ENCODE results near the gene FHAD1.

Gene FHAD1

DNA sequence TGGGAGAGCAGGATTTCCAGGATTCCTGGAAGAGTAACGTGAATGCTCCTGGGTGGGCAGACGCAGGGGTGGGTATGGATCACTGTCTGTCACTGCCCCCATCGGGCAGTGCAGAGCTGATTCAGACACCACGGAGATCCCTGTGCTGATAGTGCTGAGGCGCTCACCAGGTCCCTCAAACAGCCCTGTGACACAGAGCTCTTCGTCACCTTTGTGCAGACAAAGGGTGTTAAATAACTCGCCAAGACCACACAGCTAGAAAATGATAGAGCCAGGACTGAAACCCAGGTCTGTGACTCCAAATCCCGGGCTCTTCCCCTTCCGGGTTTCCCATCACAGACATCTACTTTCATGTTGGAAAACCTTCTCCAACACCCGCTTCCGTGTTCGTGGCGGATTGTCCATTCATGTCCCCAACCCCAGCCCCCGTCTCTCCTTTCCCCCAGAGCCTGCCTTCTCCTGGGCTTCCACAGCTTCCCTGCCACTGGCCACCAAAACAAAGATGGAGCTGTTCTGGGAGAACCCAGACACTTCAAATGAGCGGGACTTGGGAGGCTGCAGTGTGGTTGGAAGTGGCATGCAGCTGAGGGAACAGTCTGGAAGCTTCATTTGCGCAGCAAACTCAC lies 165.3 kb downstream of the FHAD1 start:
- peak overlapping the region; percentile 73 to 99 (median 94) for H3K4me3 ChIP-seq
- peak overlapping the region; percentile 94 to 99 (median 99) for H3K4me2 ChIP-seq
- H3K27ac ChIP-seq: peak overlapping the region; percentile 49 to 99 (median 93); a peak in 21 of 22 replicates
- H3K9me3 ChIP-seq (replicated peaks in 1 of 11): no peaks in the 10 kb centered on the region
- TF ChIP-seq Cebpa-rat (IDR thresholded peaks at IDR 0.05): no peak
- H3K4me1 ChIP-seq: peaks cover 50 to 64% (median 61%) of the 10 kb centered on the region in 10 experiments
- peak overlapping the region; percentile 91 to 100 (median 97) for H3K9ac ChIP-seq
- H3K27me3 ChIP-seq: peaks cover 0 to 17% (median 8%) of the 10 kb centered on the region in 11 experiments; a peak in 8 of 22 replicates
- H4K20me1 ChIP-seq: peaks cover 41 to 65% (median 53%) of the 10 kb centered on the region in 11 experiments; a peak in 21 of 22 replicates
- H3K36me3 ChIP-seq: peaks cover 23 to 53% (median 48%) of the 10 kb centered on the region in 11 experiments

DNA sequence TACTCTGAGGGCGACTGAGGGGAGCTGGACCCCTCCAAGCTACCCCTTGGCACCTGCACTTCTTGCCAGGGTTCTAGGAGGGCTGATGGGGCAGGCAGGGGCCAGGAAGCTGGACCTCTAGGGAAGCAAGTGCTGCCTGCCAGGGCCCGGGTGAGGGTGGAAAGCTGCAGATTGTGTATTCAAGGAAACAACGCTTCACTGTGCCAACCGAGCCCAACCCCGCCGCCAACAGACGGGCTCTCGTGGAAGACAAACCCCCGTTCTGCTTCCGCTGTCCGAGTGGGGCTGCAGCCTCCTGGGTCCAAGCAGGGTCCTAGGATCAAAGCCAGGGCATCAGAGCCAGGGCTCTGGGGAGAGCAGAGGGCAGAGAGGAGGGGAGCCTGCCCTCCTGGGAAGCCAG lies 165.8 kb downstream of the FHAD1 start:
- H3K4me3 ChIP-seq: peak overlapping the region; percentile 73 to 99 (median 94); a peak in 19 of 20 replicates
- H3K4me2 ChIP-seq: peak overlapping the region; percentile 94 to 99 (median 99)
- H3K9me3 ChIP-seq (replicated peaks in 1 of 11): no peaks in the 10 kb centered on the region
- H3K36me3 ChIP-seq: peaks cover 23 to 54% (median 48%) of the 10 kb centered on the region in 11 experiments
- H3K9ac ChIP-seq: peak overlapping the region; percentile 91 to 100 (median 97)
- peak overlapping the region; percentile 49 to 99 (median 93) for H3K27ac ChIP-seq
- peaks cover 56 to 69% (median 67%) of the 10 kb centered on the region in 10 experiments for H3K4me1 ChIP-seq
- peaks cover 0 to 12% (median 4%) of the 10 kb centered on the region in 11 experiments; a peak in 8 of 22 replicates for H3K27me3 ChIP-seq
- peaks cover 47 to 71% (median 59%) of the 10 kb centered on the region in 11 experiments; a peak in 21 of 22 replicates for H4K20me1 ChIP-seq
- TF ChIP-seq Cebpa-rat (IDR thresholded peaks at IDR 0.05): no peak

DNA sequence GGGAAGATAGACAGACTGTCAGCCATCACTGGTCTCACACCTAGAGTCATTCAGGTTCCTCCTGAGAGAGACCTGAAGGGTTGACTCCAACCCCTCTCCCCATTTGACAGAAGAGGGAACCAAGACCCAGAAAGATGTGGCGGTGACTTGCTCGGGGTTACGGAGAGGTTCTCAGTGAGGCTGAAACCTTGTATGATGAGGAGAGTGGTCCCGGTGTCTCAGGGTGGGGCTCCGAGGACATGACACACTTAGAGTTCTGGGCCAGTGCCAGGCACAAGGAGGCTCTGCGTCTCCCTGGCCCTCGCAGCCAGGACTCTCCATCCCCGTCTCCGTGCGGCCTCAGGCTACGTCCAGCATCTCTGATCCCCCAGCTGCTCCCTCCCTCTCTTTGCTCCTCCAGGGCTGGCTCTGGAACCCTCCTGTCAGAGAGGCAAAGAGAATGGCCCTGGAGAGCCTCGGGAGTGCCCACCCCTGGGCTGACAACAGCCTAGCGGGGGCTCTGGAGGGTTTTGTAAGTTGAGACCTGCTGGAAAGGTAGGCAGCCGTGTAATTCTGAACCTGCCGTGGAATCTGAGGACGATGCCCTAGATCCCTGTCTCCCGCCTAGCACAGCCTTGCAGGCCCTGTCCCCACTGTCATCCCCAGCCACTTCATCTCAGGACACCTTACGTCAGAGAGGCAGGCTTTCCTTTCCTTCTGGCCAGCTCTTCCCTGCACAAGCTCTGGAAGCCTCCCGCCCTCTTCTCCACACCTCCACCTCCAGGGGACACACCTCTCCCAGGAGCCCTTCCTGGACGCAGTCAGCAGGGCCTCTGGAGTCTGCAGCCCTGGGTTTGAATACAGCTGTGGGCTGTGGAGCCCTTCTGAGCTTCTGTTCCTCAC lies 166.8 kb downstream of the FHAD1 start:
- Histone ChIP-seq H3K27ac (peak overlapping the region; percentile 62 to 99 (median 93)), H3K9ac (peak overlapping the region; percentile 91 to 100 (median 97); a peak in 21 of 22 replicates), H3K36me3 (peaks cover 27 to 60% (median 52%) of the 10 kb centered on the region in 11 experiments), H3K4me1 (peaks cover 65 to 74% (median 71%) of the 10 kb centered on the region in 10 experiments), H4K20me1 (peaks cover 54 to 80% (median 67%) of the 10 kb centered on the region in 11 experiments), H3K4me3 (peak overlapping the region in 9 of 10 experiments; percentile 73 to 99 (median 93); a peak in 18 of 20 replicates), H3K9me3 (replicated peaks in 1 of 11) (no peaks in the 10 kb centered on the region), H3K27me3 (peaks cover 0 to 5% (median 2%) of the 10 kb centered on the region in 11 experiments; a peak in 7 of 22 replicates), H3K4me2 (peak overlapping the region; percentile 94 to 99 (median 99))
- TF ChIP-seq Cebpa-rat (IDR thresholded peaks at IDR 0.05): no peak

GRCh38 chr1:15414445-15414983 lies 167.5 kb downstream of the FHAD1 start:
- no peaks in the 10 kb centered on the region for H3K9me3 ChIP-seq (replicated peaks in 1 of 11)
- peaks cover 34 to 67% (median 59%) of the 10 kb centered on the region in 11 experiments for H3K36me3 ChIP-seq
- no peak for TF ChIP-seq Cebpa-rat (IDR thresholded peaks at IDR 0.05)
- peaks cover 63 to 76% (median 74%) of the 10 kb centered on the region in 10 experiments for H3K4me1 ChIP-seq
- peak overlapping the region in 4 of 10 experiments; percentile 87 to 98 (median 92); a peak in 5 of 20 replicates for H3K4me3 ChIP-seq
- H4K20me1 ChIP-seq: peaks cover 61 to 87% (median 74%) of the 10 kb centered on the region in 11 experiments
- no peaks in the 10 kb centered on the region for H3K27me3 ChIP-seq
- H3K4me2 ChIP-seq: peak overlapping the region; percentile 8 to 99 (median 99)
- H3K9ac ChIP-seq: peak overlapping the region; percentile 8 to 100 (median 96); a peak in 11 of 22 replicates
- peak overlapping the region; percentile 62 to 99 (median 93); a peak in 21 of 22 replicates for H3K27ac ChIP-seq

DNA sequence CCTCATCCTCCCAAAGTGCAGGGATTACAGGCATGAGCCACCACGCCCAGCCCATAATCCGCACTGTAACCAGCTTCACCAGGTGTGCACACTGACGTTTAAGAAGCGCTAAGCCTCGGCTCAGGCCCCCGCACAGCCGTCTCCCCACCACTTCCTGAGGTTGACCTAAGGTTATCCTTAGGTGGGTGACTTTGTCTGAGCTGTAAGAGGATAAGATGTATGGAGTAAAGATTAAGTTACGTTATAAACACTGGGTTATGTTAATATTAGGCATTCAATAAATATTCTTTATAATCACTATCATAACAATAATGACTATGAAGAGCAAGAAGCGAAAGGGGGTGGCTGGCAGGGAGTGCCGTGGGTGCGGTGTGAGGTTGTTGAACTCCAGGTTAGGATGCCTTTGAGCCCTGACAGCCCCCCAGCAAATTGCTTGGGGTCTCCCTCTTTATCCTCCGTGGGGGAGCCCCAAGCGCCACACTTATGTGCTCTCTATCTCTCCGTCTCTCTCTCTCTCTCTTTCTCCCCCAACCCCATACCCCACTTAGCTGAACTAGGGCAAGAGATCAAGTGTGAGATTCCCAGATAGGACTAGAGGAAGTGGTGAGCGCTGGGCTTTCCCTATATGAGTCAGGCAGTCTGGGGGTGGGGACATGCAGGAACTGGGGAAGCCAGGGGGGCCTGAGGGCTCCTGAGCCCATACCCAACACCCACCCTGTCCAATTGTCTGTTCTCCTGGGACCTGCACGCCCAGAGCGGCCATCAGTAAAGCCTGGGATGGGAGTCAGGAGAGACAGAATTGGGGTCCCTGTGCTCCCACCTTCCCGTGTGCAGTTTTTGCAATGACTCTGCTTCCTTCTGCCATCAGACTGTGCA lies 170.3 kb downstream of the FHAD1 start:
- peak overlapping the region; percentile 69 to 99 (median 99) for H3K4me2 ChIP-seq
- H3K4me1 ChIP-seq: peaks cover 59 to 100% (median 99%) of the 10 kb centered on the region in 10 experiments
- peaks cover 58 to 90% (median 81%) of the 10 kb centered on the region in 11 experiments for H3K36me3 ChIP-seq
- peaks cover 81 to 100% (median 98%) of the 10 kb centered on the region in 11 experiments for H4K20me1 ChIP-seq
- peak overlapping the region; percentile 50 to 98 (median 62); a peak in 21 of 22 replicates for H3K9ac ChIP-seq
- peaks cover 0 to 5% (median 0%) of the 10 kb centered on the region in 11 experiments; a peak in 2 of 22 replicates for H3K9me3 ChIP-seq (replicated peaks in 1 of 11)
- H3K27me3 ChIP-seq: no peaks in the 10 kb centered on the region
- peak overlapping the region; percentile 62 to 99 (median 93); a peak in 21 of 22 replicates for H3K27ac ChIP-seq
- H3K4me3 ChIP-seq: peak overlapping the region in 9 of 10 experiments; percentile 26 to 62 (median 43); a peak in 17 of 20 replicates
- TF ChIP-seq Cebpa-rat (IDR thresholded peaks at IDR 0.05): no peak

- H3K4me2 ChIP-seq: peak overlapping the region in 8 of 11 experiments; percentile 12 to 99 (median 42); a peak in 11 of 22 replicates
- peaks cover 81 to 100% (median 98%) of the 10 kb centered on the region in 11 experiments for H4K20me1 ChIP-seq
Observed at GRCh38 chr1:15418806-15419515, 171.9 kb downstream of the FHAD1 start.

More at GRCh38 chr1:15418806-15419515, 171.9 kb downstream of the FHAD1 start:
- H3K27ac ChIP-seq: peak overlapping the region in 9 of 11 experiments; percentile 8 to 44 (median 30); a peak in 12 of 22 replicates
- H3K4me3 ChIP-seq: no peak overlapping the region
- peaks cover 64 to 89% (median 80%) of the 10 kb centered on the region in 11 experiments for H3K36me3 ChIP-seq
- H3K27me3 ChIP-seq: no peaks in the 10 kb centered on the region
- peaks cover 52 to 100% (median 98%) of the 10 kb centered on the region in 10 experiments for H3K4me1 ChIP-seq
- H3K9me3 ChIP-seq (replicated peaks in 1 of 11): peaks cover 0 to 5% (median 0%) of the 10 kb centered on the region in 11 experiments; a peak in 2 of 22 replicates
- peak overlapping the region in 7 of 11 experiments; percentile 3 to 51 (median 16); a peak in 4 of 22 replicates for H3K9ac ChIP-seq
- TF ChIP-seq Cebpa-rat (IDR thresholded peaks at IDR 0.05): no peak
